Ascending aorta (tissue), 2 donors: ENCODE data around the gene GRB10. TPM values are rescaled to one million over a fixed set of nuclear protein-coding genes. Genes with fewer than 3 reads are reported as not detected.

Source experiments
- DNase-seq, 2 donors: peaks; one replicate each; pipeline ENCODE4 v3.0.0-alpha.2; 2019; ENCODE audit warnings: low spot score in 2 of 2
- H3K27ac ChIP-seq, 2 donors: fragments of 200-600 bp; sonication (generic); one replicate each; pipeline ENCODE4 v1.5.1; 2016 to 2017; ENCODE audit warnings: mild to moderate bottlenecking in 1 of 2
- H3K27me3 ChIP-seq: fragments of 200-600 bp; sonication (generic); one replicate; pipeline ENCODE4 v1.5.1; 2017
- H3K36me3 ChIP-seq, 2 donors: fragments of 200-600 bp; sonication (generic); one replicate each; pipeline ENCODE4 v1.5.1; 2016
- H3K4me1 ChIP-seq, 2 donors: fragments of 200-600 bp; sonication (generic); one replicate each; pipeline ENCODE4 v1.5.1; 2016 to 2017; ENCODE audit warnings: mild to moderate bottlenecking in 1 of 2
- H3K4me3 ChIP-seq, 2 donors: fragments of 200-600 bp; sonication (generic); one replicate each; pipeline ENCODE4 v1.5.1; 2016 to 2017; ENCODE audit warnings: mild to moderate bottlenecking in 1 of 2
- H3K9me3 ChIP-seq, 2 donors: fragments of 200-600 bp; sonication (generic); one replicate each; pipeline ENCODE4 v1.5.1; 2016
- intact Hi-C: fragments of 100-400 bp; cut with DNase I; formaldehyde crosslinking; loops from one replicate; pipeline ENCODE4 v1.15.1; 2023
- total RNA-seq: library from RNA; depleted of rRNA; stranded (reverse); fragments of >200 nt; gene quantifications from one replicate; pipeline ENCODE4 v1.1.0, GENCODE V29; 2016
- TF ChIP-seq, protein P1 (sequence below), 3 experiments: fragments of 200-600 bp in 2 of 3; fragments of 450-650 bp in 1 of 3; sonication (generic) in 2 of 3; IDR thresholded peaks; one replicate each; pipeline ENCODE4 v1.5.1; 2016 to 2019; ENCODE audit warnings: antibody characterized with exemption in 3 of 3, mild to moderate bottlenecking in 1 of 3, moderate library complexity in 1 of 3

GRB10 gene
- total RNA-seq, 1 donor from 2014 or later: 53.4 TPM

DNA sequence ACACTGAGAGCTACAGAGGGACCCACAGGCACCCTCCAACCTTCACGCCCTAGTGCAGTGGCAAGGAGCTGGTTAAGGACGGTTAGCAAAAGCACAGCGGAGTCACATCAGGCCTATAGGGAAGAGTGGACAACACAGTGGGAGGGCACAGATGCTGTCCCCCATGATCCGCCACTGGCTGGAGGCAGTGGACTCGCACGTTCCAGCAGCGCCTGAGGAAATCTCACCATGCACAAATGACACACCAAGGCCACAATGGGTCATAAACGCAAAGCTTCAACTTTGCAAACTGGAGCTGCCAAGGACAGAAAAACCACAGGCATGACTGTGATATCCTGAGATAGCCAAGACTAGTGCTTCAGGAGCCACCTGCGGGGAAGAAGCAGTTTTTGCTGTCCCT lies 58.8 kb downstream of the GRB10 start:
- TF ChIP-seq, protein P1, sequence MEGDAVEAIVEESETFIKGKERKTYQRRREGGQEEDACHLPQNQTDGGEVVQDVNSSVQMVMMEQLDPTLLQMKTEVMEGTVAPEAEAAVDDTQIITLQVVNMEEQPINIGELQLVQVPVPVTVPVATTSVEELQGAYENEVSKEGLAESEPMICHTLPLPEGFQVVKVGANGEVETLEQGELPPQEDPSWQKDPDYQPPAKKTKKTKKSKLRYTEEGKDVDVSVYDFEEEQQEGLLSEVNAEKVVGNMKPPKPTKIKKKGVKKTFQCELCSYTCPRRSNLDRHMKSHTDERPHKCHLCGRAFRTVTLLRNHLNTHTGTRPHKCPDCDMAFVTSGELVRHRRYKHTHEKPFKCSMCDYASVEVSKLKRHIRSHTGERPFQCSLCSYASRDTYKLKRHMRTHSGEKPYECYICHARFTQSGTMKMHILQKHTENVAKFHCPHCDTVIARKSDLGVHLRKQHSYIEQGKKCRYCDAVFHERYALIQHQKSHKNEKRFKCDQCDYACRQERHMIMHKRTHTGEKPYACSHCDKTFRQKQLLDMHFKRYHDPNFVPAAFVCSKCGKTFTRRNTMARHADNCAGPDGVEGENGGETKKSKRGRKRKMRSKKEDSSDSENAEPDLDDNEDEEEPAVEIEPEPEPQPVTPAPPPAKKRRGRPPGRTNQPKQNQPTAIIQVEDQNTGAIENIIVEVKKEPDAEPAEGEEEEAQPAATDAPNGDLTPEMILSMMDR (IDR thresholded peaks at IDR 0.05): no peak
- no peak for DNase-seq
- H3K27ac ChIP-seq: no peak overlapping the region
- H3K4me3 ChIP-seq: no peak overlapping the region
- no peaks in the 10 kb centered on the region for H3K36me3 ChIP-seq
- H3K9me3 ChIP-seq: no peaks in the 10 kb centered on the region
- no peaks in the 10 kb centered on the region for H3K27me3 ChIP-seq
- H3K4me1 ChIP-seq: peaks cover 6 to 38% of the 10 kb centered on the region in 2 donors
- intact Hi-C loops: no loop called here

DNA sequence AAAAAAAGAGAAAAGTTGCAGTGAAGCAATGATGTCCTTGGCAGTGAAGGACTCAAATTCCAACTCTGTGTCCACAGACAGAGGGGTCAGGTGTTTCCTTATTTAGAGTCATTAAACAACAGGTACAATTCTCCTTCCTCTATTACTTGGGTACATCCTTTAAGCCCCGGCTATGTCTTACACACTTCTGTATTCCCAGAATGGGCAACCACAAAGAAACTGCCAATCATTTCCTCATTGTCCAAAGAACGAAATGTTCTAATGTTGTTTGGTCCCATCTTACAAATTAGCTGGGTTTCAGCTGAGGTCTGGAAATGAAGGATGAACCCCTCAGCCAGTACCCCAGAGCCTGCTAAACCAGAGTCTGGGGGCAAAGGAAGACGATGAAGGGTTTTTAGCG lies 59.5 kb downstream of the GRB10 start:
- H3K36me3 ChIP-seq: no peaks in the 10 kb centered on the region
- intact Hi-C loops: no loop called here
- DNase-seq: no peak
- TF ChIP-seq, protein P1 (IDR thresholded peaks at IDR 0.05): no peak
- no peak overlapping the region for H3K27ac ChIP-seq
- H3K9me3 ChIP-seq: no peaks in the 10 kb centered on the region
- no peak overlapping the region for H3K4me3 ChIP-seq
- peaks cover 6 to 34% of the 10 kb centered on the region in 2 donors for H3K4me1 ChIP-seq
- no peaks in the 10 kb centered on the region for H3K27me3 ChIP-seq

DNA sequence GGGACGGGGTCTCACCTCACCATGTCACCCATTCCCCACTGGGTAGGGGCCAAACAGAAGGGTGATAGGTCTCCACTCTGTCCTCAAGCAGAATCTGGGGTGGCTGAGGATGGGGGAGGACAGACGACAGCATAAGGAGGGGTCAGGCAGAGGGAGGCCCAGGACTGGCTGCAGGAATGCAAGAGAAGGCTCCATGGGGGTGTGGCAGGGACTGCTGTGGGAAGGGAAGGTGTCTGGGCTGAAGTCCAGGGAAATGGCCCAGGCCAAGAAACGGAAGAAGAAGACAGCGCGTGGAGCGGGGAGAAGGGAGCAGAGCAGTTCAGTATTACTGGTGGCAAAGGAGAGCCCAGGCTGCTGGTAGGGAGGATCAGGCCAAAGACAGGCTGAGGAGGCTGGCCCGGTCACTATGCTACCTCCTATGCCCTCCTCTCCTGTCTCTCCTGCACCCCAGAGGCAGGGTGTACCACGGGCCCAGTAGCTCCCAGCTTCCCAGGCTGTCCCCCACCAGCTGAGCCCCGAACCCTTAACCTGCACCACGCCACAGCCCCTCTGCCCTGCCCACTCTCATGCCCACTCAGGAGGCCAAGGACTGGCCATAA lies 60.9 kb downstream of the GRB10 start:
- TF ChIP-seq, protein P1 (IDR thresholded peaks at IDR 0.05): no peak
- Histone ChIP-seq H3K4me3 (no peak overlapping the region), H3K27ac (no peak overlapping the region), H3K27me3 (no peaks in the 10 kb centered on the region), H3K4me1 (peaks cover 6 to 36% of the 10 kb centered on the region in 2 donors), H3K9me3 (no peaks in the 10 kb centered on the region), H3K36me3 (no peaks in the 10 kb centered on the region)
- intact Hi-C loops: no loop called here
- no peak for DNase-seq

DNA sequence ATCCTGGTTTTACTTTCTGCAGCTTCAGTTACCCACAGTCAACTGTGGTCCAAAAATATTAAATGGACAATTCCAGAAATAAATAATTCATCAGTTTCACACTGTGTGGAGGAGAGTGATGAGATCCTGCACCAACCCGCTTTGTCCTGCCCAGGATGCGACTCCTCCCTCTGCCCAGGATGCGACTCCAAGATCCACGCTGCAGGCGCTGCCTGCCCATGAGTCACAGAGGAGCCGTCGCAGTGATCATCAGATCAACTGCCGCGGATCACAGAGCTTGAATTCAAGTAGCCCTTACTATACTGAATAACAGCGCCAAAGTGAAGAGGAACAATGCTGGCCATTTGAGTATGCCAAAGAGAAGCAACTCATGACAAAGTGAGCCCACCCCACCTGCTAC lies 61.5 kb downstream of the GRB10 start:
- TF ChIP-seq, protein P1 (IDR thresholded peaks at IDR 0.05): no peak
- H3K36me3 ChIP-seq: no peaks in the 10 kb centered on the region
- H3K27ac ChIP-seq: no peak overlapping the region
- no peaks in the 10 kb centered on the region for H3K27me3 ChIP-seq
- intact Hi-C loops: no loop called here
- H3K4me3 ChIP-seq: no peak overlapping the region
- no peaks in the 10 kb centered on the region for H3K9me3 ChIP-seq
- DNase-seq: no peak
- H3K4me1 ChIP-seq: peaks cover 9 to 40% of the 10 kb centered on the region in 2 donors

DNA sequence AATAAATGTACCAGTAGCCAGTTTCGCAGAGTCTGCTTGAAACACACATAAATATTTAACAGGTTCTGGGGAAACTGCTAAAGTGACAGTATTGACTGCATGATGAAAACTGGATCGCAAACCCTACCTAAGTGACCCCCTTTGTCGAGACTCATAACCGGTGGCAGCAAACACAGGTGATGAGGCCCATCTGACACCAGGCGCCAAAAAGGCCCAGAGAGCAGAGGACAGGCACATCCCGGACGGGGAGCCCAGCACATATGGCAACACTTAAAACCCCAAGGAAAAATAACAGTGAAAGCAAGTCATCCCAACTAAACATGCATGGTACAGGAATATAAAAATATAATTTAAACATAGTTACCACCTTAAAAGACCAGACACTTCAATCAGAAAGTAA lies 62.4 kb downstream of the GRB10 start:
- no peak for DNase-seq
- no peaks in the 10 kb centered on the region for H3K27me3 ChIP-seq

More for the DNA sequence above, 62.4 kb downstream of the GRB10 start:
- TF ChIP-seq, protein P1 (IDR thresholded peaks at IDR 0.05): no peak
- no peaks in the 10 kb centered on the region for H3K36me3 ChIP-seq
- intact Hi-C loops: no loop called here
- H3K9me3 ChIP-seq: no peaks in the 10 kb centered on the region
- H3K27ac ChIP-seq: no peak overlapping the region
- H3K4me1 ChIP-seq: peaks cover 3 to 38% of the 10 kb centered on the region in 2 donors
- H3K4me3 ChIP-seq: no peak overlapping the region
